Gastroesophageal sphincter (tissue), 3 donors: ENCODE results near the gene TTYH1.

Source experiments
- CTCF ChIP-seq, 4 experiments: fragments of 200-600 bp in 2 of 4; fragments of 450-650 bp in 2 of 4; sonication (generic) in 1 of 4; IDR thresholded peaks; one replicate each; pipeline ENCODE4 v1.5.1; 2017 to 2019; ENCODE audit warnings: antibody characterized with exemption in 4 of 4, mild to moderate bottlenecking in 2 of 4, moderate library complexity in 2 of 4
- EP300 ChIP-seq: sonication (generic); formaldehyde crosslinking; IDR thresholded peaks from one replicate; pipeline ENCODE4 v1.6.1; 2017; ENCODE audit warnings: antibody characterized with exemption, mild to moderate bottlenecking
- POLR2A ChIP-seq, 2 donors: fragments of 450-650 bp; IDR thresholded peaks; one replicate each; pipeline ENCODE4 v1.6.1; 2017; ENCODE audit warnings: antibody characterized with exemption in 2 of 2, mild to moderate bottlenecking in 2 of 2, moderate library complexity in 1 of 2

DNA sequence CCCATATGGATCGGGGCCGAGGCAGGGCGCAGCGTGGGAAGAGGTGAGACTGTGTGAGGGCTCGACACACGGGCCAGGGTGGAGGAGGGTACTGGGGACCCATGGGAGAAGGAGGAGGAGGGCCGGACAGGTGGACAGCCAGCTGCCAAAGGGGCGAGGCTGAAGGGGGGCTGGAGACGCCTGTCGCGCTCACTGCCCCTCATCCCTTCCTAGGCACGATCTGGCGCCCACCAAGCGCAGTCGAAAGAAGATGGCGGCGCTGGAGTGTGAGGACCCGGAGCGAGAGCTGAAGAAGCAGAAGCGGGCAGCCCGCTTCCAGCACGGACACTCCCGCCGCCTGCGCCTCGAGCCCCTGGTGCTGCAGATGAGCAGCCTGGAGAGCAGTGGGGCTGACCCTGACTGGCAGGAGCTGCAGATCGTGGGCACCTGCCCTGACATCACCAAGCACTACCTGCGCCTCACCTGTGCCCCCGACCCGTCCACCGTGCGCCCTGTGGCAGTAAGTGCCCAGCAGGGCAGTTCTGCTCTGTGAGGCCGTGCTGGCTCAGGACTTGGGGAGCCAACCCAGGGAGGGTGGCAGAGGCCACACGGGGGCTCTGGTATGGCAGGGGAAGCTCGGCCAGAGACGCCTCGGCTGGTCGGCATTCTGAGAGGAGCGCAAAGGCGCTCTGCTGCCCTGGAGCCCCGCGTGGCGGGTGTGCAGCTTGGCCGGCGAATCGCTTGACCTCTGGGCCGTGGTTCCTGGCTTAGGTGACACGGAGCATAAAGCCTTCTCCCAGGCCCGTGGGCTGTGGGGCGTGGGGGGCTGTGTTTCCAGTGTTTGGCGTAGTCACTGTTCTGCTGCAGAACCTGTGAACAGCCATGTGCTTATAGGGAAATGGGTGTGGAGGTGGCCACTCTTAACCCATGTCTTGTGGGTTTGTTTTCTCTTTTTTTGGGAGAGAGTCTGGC lies 41.4 kb downstream of the TTYH1 start:
- TF ChIP-seq POLR2A (IDR thresholded peaks at IDR 0.05) (no peak), CTCF (IDR thresholded peaks at IDR 0.05) (no peak), EP300 (no peak)
